Spleen (tissue), 7 donors: ENCODE measurements around the gene PLAC8.

Experiments
- POLR2A ChIP-seq, 3 donors: fragments of 450-650 bp; IDR thresholded peaks; one replicate each; pipeline ENCODE4 v1.5.1; 2017; ENCODE audit warnings: antibody characterized with exemption in 3 of 3, mild to moderate bottlenecking in 1 of 3
- TF ChIP-seq, protein P1 (sequence below), 11 experiments: fragments of 200-600 bp in 7 of 11; fragments of 450-650 bp in 4 of 11; sonication (generic) in 4 of 11; IDR thresholded peaks in 8 of 11; conservative IDR thresholded peaks in 3 of 11; 1 replicate in 7 of 11; 2 replicates in 4 of 11; pipeline versions ENCODE4 v1.4.0 to v1.8.0; 2016 to 2021; ENCODE audit warnings: antibody characterized with exemption in 11 of 11, inconsistent platforms in 4 of 11, mild to moderate bottlenecking in 1 of 11
- donor health status: DM: no; HTN: no; CAD: no; lungs with moderate emphysema.
- donor health status: DM: no; HTN: no; CAD: no.
- donor health status: DM: no; HTN: no; CAD: no.

DNA sequence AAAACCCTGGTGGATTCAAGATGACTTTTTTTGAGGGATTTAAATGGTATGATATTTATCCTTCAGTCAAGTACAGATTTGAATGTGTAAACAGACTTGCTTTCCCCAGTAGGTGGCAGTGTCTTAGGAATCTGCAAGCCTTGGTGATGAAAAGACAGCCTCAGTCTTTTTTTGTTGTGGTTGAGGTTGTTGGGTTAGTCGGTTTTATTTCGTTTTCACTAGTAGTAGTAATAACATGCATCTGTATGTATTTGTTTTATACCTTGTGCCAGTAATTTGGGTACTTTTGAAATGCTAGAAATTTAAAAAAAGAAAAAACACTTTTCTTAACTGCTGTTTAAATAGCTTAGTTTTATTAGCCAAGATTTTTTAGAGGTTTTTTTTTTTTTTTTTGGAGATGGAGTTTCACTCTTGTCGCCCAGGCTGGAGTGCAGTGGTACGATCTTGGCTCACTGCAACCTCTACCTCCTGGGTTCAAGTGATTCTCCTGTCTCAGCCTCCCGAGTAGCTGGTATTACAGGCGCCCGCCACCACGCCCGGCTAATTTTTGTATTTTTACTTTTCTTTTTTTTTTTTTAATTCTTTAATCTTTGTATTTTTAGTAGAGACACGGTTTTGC is 40.3 kb downstream of the PLAC8 start:
- TF ChIP-seq, protein P1, sequence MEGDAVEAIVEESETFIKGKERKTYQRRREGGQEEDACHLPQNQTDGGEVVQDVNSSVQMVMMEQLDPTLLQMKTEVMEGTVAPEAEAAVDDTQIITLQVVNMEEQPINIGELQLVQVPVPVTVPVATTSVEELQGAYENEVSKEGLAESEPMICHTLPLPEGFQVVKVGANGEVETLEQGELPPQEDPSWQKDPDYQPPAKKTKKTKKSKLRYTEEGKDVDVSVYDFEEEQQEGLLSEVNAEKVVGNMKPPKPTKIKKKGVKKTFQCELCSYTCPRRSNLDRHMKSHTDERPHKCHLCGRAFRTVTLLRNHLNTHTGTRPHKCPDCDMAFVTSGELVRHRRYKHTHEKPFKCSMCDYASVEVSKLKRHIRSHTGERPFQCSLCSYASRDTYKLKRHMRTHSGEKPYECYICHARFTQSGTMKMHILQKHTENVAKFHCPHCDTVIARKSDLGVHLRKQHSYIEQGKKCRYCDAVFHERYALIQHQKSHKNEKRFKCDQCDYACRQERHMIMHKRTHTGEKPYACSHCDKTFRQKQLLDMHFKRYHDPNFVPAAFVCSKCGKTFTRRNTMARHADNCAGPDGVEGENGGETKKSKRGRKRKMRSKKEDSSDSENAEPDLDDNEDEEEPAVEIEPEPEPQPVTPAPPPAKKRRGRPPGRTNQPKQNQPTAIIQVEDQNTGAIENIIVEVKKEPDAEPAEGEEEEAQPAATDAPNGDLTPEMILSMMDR (IDR thresholded peaks at IDR 0.05 in 8 of 11, conservative IDR thresholded peaks at IDR 0.05 in 3 of 11), result peak; percentile 58 to 81 (median 73)
- no peak for TF ChIP-seq POLR2A (IDR thresholded peaks at IDR 0.05)
